PC-3 (cell line): ENCODE measurements around the gene SORD. TPM values are rescaled to one million over a fixed set of nuclear protein-coding genes. Genes with fewer than 3 reads are reported as not detected.
"Not testable (repeated sequence)": the region's sequence is repeated elsewhere in the genome, so short reads cannot be mapped to it uniquely, and the experiment has no call there.

Source experiments
- ATAC-seq: fragments of 200-7000 bp; cut with Tn5 transposase; 2 replicates; pipeline ENCODE4 v1.9.1; 2020; ENCODE audit warnings: mild to moderate bottlenecking, moderate library complexity
- BruUV-seq: library from RNA; stranded (reverse); fragments of 400-500 nt; replicated peaks from 2 replicates; lab custom pipeline; 2021; lab: Mats Ljungman, UMichigan
- CTCF ChIA-PET: fragments of 300-600 bp; sonication (Branson Sonifier 250); formaldehyde crosslinking; loops from one replicate; lab custom pipeline; 2022; ENCODE audit warnings: antibody characterized with exemption; lab: Charles Lee
- POLR2A ChIA-PET: fragments of 300-600 bp; sonication (Branson Sonifier 250); formaldehyde crosslinking; loops from one replicate; lab custom pipeline; 2022; ENCODE audit warnings: antibody characterized with exemption; ENCODE audit not compliant: unreplicated experiment; lab: Charles Lee
- DNase-seq: peaks from one replicate; pipeline ENCODE4 v3.0.0-alpha.2; 2015
- H2AFZ ChIP-seq: fragments of 300-600 bp; sonication (generic); 2 replicates; pipeline ENCODE4 v1.6.0; 2016; ENCODE audit warnings: antibody characterized with exemption, low read length
- H3F3A ChIP-seq: fragments of 300-600 bp; sonication (generic); one replicate; pipeline ENCODE4 v1.6.0; 2017; ENCODE audit warnings: antibody characterized with exemption, low read length, control low read depth, mild to moderate bottlenecking; ENCODE audit not compliant: unreplicated experiment
- H3K27ac ChIP-seq: fragments of 300-600 bp; sonication (generic); 2 replicates; pipeline ENCODE4 v1.5.1; 2016; ENCODE audit warnings: mild to moderate bottlenecking, low read length
- H3K27me3 ChIP-seq: fragments of 300-600 bp; sonication (generic); 2 replicates; pipeline ENCODE4 v1.6.1; 2016; ENCODE audit warnings: low read length, mixed read lengths
- H3K36me3 ChIP-seq: fragments of 300-600 bp; sonication (generic); 2 replicates; pipeline ENCODE4 v1.6.1; 2016; ENCODE audit warnings: low read depth, mixed run types, low read length, mixed read lengths
- H3K4me1 ChIP-seq: fragments of 300-600 bp; sonication (generic); 2 replicates; pipeline ENCODE4 v1.5.1; 2016; ENCODE audit warnings: low read length; ENCODE audit not compliant: insufficient read depth
- H3K4me2 ChIP-seq: fragments of 300-600 bp; sonication (generic); 2 replicates; pipeline ENCODE4 v1.6.0; 2016; ENCODE audit warnings: low read length
- H3K4me3 ChIP-seq: fragments of 300-600 bp; sonication (generic); 2 replicates; pipeline ENCODE4 v1.5.1; 2016; ENCODE audit warnings: mild to moderate bottlenecking, low read length, mixed read lengths
- H3K79me2 ChIP-seq: fragments of 300-600 bp; sonication (generic); 2 replicates; pipeline ENCODE4 v1.6.1; 2017; ENCODE audit warnings: low read length, mixed read lengths
- H3K9ac ChIP-seq: fragments of 300-600 bp; sonication (generic); 2 replicates; pipeline ENCODE4 v1.6.0; 2016; ENCODE audit warnings: mild to moderate bottlenecking, low read length
- H3K9me2 ChIP-seq: fragments of 300-600 bp; sonication (generic); replicated peaks from 2 replicates; pipeline ENCODE4 v1.6.1; 2016; ENCODE audit warnings: mixed run types, low read length, mixed read lengths
- H3K9me3 ChIP-seq: fragments of 300-600 bp; sonication (generic); 2 replicates; pipeline ENCODE4 v1.6.1; 2016; ENCODE audit warnings: low read length, mixed read lengths
- H4K20me1 ChIP-seq: fragments of 300-600 bp; sonication (generic); 2 replicates; pipeline ENCODE4 v1.6.1; 2016; ENCODE audit warnings: low read length, mixed read lengths
- EZH2 ChIP-seq: fragments of 300-600 bp; sonication (generic); IDR thresholded peaks from one replicate; pipeline ENCODE4 v1.6.1; 2017; ENCODE audit warnings: antibody characterized with exemption, mild to moderate bottlenecking, low read length; ENCODE audit not compliant: unreplicated experiment
- EZH2phosphoT487 ChIP-seq: fragments of 300-600 bp; sonication (generic); IDR thresholded peaks from 2 replicates; pipeline ENCODE4 v1.6.1; 2018; ENCODE audit warnings: mild to moderate bottlenecking, antibody characterized with exemption, low read length, borderline replicate concordance
- intact Hi-C: fragments of 100-400 bp; cut with micrococcal nuclease; formaldehyde crosslinking; loops from 2 replicates; pipeline ENCODE4 v1.9.0; 2023
- total RNA-seq: library from RNA; depleted of rRNA; stranded (reverse); fragments of >200 nt; gene quantifications from 2 replicates; pipeline ENCODE4 v1.2.3, GENCODE V29; 2014
- TF ChIP-seq, protein P1 (sequence below): fragments of 300-600 bp; sonication (generic); conservative IDR thresholded peaks from 2 replicates; pipeline ENCODE4 v1.5.1; 2017; ENCODE audit warnings: antibody characterized with exemption, low read depth, mild to moderate bottlenecking, low read length

Gene SORD
- total RNA-seq, 1 experiment from 2014 or later: 119 TPM

DNA sequence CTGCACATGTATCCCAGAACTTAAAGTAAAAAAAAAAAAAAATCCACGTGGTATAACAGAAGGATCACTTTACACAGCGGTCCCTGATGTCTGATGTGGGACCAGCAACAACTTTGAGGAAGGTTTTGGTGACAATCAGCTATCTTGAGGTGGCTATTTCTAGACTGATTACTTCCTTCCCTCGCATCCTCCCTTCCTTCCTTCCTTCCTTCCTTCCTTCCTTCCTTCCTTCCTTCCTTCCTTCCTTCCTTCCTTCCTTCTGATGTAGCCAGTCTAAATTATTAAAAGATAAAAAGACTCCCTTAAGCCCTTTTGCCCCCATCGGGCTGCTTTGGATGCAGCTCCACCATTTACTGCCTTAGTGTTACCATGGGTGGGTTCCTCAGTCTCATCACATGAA lies 14.9 kb downstream of the SORD start:
- Histone ChIP-seq H3K4me1 (no peaks in the 10 kb centered on the region; the same call in 1 of the 2 replicates), H3K79me2 (no peaks in the 10 kb centered on the region), H3K4me2 (no peak overlapping the region), H3K4me3 (no peak overlapping the region), H3K36me3 (no peaks in the 10 kb centered on the region), H3K27me3 (no peaks in the 10 kb centered on the region), H3K9me2 (no peaks in the 10 kb centered on the region), H3K27ac (no peak overlapping the region), H3K9ac (no peak overlapping the region), H3K9me3 (no peaks in the 10 kb centered on the region), H2AFZ (no peak overlapping the region), H3F3A (no peaks in the 10 kb centered on the region), H4K20me1 (no peaks in the 10 kb centered on the region)
- DNase-seq (no peak), ATAC-seq (no peak)
- no peak for TF ChIP-seq EZH2phosphoT487
- no peak for TF ChIP-seq EZH2
- TF ChIP-seq, protein P1, sequence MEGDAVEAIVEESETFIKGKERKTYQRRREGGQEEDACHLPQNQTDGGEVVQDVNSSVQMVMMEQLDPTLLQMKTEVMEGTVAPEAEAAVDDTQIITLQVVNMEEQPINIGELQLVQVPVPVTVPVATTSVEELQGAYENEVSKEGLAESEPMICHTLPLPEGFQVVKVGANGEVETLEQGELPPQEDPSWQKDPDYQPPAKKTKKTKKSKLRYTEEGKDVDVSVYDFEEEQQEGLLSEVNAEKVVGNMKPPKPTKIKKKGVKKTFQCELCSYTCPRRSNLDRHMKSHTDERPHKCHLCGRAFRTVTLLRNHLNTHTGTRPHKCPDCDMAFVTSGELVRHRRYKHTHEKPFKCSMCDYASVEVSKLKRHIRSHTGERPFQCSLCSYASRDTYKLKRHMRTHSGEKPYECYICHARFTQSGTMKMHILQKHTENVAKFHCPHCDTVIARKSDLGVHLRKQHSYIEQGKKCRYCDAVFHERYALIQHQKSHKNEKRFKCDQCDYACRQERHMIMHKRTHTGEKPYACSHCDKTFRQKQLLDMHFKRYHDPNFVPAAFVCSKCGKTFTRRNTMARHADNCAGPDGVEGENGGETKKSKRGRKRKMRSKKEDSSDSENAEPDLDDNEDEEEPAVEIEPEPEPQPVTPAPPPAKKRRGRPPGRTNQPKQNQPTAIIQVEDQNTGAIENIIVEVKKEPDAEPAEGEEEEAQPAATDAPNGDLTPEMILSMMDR: no peak
- ChIA-PET CTCF (no interaction called here), POLR2A (no interaction called here)
- BruUV-seq: no TSS peak
- intact Hi-C loops: loop anchor here (1.0 to 5.0 kb wide), 3 partner anchors 15 to 186 kb away; partner anchors contain the start of gene SORD

DNA sequence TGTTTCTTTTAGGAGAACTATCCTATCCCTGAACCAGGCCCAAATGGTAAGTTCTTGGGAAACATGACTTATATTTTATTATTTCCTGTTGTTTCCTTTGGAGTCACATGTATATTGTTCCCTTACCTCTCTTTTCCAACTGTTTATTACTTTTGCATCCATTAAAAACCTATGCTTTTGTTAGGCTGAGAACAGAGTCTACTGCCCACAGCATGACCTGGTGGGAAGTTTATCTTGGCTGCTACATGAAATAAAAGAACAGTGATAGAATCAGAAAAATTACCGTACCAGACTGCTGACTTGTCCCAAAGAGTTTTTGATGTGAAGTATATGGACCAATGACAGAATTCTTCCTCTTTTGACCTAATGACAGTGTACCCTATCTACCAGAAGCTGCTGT lies 17.4 kb downstream of the SORD start:
- BruUV-seq, H3K9me3 ChIP-seq, H3K79me2 ChIP-seq, H3K4me1 ChIP-seq, H2AFZ ChIP-seq, H4K20me1 ChIP-seq, DNase-seq, H3K9ac ChIP-seq, H3F3A ChIP-seq, H3K9me2 ChIP-seq, H3K27ac ChIP-seq, H3K4me2 ChIP-seq, H3K4me3 ChIP-seq, POLR2A ChIA-PET, CTCF ChIA-PET, H3K27me3 ChIP-seq, intact Hi-C loops, H3K36me3 ChIP-seq, ATAC-seq: not testable (repeated sequence)

DNA sequence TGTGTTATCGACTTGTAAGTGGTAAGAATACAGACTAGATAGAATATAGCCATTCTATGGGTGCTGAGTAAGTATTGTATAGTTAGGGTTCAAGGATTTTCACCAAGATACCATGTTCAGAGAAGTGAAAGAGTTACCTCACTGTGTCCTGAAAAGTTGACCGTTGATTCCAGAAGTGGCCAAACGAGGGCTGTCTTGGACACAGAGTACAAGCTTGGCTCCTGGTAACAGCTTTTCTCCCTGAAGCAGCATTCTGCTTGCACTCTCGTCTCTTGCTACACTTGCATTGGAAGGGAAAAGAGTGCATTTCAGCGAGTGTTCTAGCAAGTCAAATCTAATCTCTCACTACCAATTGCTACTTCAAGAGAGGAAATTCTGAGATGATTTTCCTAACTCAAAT lies 18.5 kb downstream of the SORD start:
- BruUV-seq, H3K9ac ChIP-seq, H3K79me2 ChIP-seq, H3K4me1 ChIP-seq, intact Hi-C loops, H3K36me3 ChIP-seq, H3K9me3 ChIP-seq, H3F3A ChIP-seq, H3K27ac ChIP-seq, H3K4me3 ChIP-seq, ATAC-seq, DNase-seq, H3K4me2 ChIP-seq, H2AFZ ChIP-seq, CTCF ChIA-PET, POLR2A ChIA-PET, H3K9me2 ChIP-seq, H4K20me1 ChIP-seq, H3K27me3 ChIP-seq: not testable (repeated sequence)

GRCh38 chr15:45042859-45043258 lies 19.9 kb downstream of the SORD start:
- CTCF ChIA-PET, H4K20me1 ChIP-seq, ATAC-seq, BruUV-seq, DNase-seq, H3K9me2 ChIP-seq, H2AFZ ChIP-seq, H3K9ac ChIP-seq, H3K79me2 ChIP-seq, H3K9me3 ChIP-seq, H3K4me2 ChIP-seq, H3K27me3 ChIP-seq, intact Hi-C loops, H3K4me1 ChIP-seq, H3K27ac ChIP-seq, H3K36me3 ChIP-seq, H3F3A ChIP-seq, POLR2A ChIA-PET, H3K4me3 ChIP-seq: not testable (repeated sequence)

GRCh38 chr15:45044270-45044669 lies 21.3 kb downstream of the SORD start:
- H3K9ac ChIP-seq, H4K20me1 ChIP-seq, H3K36me3 ChIP-seq, H3K9me3 ChIP-seq, H3K27me3 ChIP-seq, H3F3A ChIP-seq, POLR2A ChIA-PET, H3K79me2 ChIP-seq, H3K4me1 ChIP-seq, DNase-seq, BruUV-seq, H3K4me3 ChIP-seq, H3K4me2 ChIP-seq, H3K9me2 ChIP-seq, ATAC-seq, H3K27ac ChIP-seq, intact Hi-C loops, CTCF ChIA-PET, H2AFZ ChIP-seq: not testable (repeated sequence)

DNA sequence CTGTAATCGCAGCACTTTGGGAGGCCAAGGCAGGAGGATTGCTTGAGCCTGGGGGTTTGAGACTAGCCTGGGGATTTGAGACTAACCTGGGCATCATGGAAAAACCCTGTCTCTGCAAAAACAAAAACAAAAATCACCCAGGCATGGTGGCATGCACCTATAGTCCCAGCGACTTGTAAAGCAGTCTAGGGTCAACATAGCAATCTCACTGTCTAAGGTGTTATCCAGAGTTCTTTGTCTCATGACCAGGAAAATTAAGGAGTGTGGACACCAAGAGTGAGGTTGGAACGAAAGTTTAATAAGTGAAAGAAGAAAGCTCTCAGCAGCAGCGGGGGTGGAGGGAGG lies 25.4 kb downstream of the SORD start:
- H3K27me3 ChIP-seq, H4K20me1 ChIP-seq, H3K4me1 ChIP-seq, BruUV-seq, POLR2A ChIA-PET, H3K9me2 ChIP-seq, H3K9me3 ChIP-seq, ATAC-seq, H2AFZ ChIP-seq, H3K4me3 ChIP-seq, H3K27ac ChIP-seq, H3K9ac ChIP-seq, CTCF ChIA-PET, intact Hi-C loops, H3K79me2 ChIP-seq, DNase-seq, H3K4me2 ChIP-seq, H3F3A ChIP-seq: not testable (repeated sequence)
- H3K36me3 ChIP-seq: peaks cover 25% of the 10 kb centered on the region
